Mucosa of stomach (tissue), 1 donor: ENCODE results near the gene TMOD1.

Experiments
- H3K27me3 ChIP-seq: one replicate; pipeline ENCODE4 v1.7.0; 2013; ENCODE audit warnings: mild to moderate bottlenecking, low read length; ENCODE audit not compliant: control insufficient read depth, insufficient read depth
- H3K36me3 ChIP-seq: one replicate; pipeline ENCODE4 v1.7.0; 2013; ENCODE audit warnings: low read length; ENCODE audit not compliant: control insufficient read depth, insufficient read depth
- H3K4me1 ChIP-seq: one replicate; pipeline ENCODE4 v1.7.0; 2013; ENCODE audit warnings: mild to moderate bottlenecking, low read length; ENCODE audit not compliant: control insufficient read depth, insufficient read depth
- H3K4me3 ChIP-seq: one replicate; pipeline ENCODE4 v1.7.0; 2013; ENCODE audit warnings: low read length
- H3K9ac ChIP-seq: one replicate; pipeline ENCODE4 v1.7.0; 2013; ENCODE audit warnings: mild to moderate bottlenecking, low read length, moderate library complexity
- H3K9me3 ChIP-seq: one replicate; pipeline ENCODE4 v1.7.0; 2013; ENCODE audit warnings: mild to moderate bottlenecking, low read length, moderate library complexity; ENCODE audit not compliant: control insufficient read depth
- donor health status: Pancreatic carcinoma.

The TMOD1 gene

DNA sequence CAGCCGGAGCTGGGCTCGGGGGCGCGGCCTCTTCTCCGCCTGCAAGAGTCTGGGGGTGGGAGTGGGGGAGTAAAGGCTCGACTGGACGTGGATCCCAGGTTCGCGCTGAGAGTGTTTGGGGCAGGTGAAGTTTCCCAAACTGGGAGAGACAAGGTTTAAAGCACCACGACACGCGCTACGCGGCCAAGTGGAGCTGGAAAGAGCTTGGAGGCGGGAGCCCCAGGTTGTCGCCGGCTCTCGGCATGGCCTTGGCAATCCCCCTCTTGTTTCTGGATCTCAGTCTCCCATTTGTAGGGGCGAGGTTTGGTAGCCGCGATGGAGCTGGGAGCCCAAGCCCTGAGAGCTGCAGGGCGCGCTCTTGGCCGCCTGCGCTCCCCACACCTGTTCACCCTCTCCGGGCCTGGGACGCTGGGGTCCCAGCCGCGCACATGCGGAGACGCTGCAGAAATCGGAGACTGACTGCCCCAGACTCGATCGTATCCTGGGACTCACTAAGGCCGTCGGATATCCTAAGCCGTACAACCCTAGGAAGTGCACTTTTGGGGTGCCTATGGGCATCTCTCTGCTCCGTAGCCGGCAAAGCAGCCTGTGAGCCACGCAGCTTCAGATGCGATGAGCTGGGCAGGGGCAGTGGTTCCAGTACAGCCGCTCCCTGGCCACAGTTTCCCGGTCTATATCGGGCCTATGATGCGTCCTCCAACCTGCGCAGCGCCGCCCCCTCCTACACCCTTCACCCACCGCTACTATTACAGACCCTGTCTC lies 937 bp downstream of the TMOD1 start:
- H3K36me3 ChIP-seq, result no peaks in the 10 kb centered on the region
- H3K4me3 ChIP-seq, result peak overlapping the region; percentile 36
- peak overlapping the region; percentile 54 for H3K9ac ChIP-seq
- H3K27me3 ChIP-seq, result peaks cover 51% of the 10 kb centered on the region
- H3K4me1 ChIP-seq, result peaks cover 32% of the 10 kb centered on the region
- H3K9me3 ChIP-seq, result no peaks in the 10 kb centered on the region

DNA sequence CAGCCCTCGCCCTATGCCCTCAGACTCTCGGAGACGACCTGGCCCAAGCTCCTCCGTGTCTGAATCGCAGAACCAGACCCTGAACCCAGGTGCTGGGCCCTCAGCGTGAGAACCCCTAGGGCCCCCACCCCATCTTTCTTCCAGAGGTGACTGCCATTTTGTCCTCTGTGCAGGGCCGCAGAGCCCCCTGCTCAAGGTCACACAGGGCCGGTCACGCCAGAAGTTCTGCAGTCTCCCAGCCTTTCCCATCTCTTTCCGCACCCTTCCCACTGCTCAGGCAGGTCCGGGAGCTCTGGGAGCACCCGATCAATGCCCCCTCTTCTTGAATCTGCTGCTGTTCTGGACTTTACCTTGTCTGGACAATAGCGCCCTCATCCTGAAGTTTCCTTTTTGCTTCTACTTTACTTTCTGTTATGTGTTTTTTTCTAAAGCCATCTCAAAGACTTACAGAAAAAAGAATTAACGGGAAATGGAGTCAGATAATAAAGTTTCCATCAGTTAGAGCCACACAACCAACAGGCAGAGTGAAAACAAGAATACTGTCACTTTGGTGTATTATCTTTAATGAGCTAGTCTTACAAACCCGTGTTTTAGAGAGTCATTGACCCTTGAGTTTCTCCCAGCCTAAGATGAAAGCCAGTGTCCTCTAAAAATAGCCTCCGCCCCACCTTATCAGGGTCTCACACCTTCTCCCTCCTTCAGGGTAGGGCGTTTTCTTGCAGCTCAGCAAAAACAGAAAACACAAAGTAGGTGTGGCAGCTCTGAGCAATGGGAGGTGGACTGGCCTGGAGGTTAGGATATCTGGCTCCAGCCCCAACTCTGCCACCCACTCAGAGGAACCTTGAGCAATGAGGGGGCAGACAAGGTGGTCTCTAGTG lies 1.8 kb downstream of the TMOD1 start:
- H3K9ac ChIP-seq, result peak overlapping the region; percentile 54
- H3K27me3 ChIP-seq, result peaks cover 51% of the 10 kb centered on the region
- H3K9me3 ChIP-seq, result no peaks in the 10 kb centered on the region
- peak overlapping the region; percentile 36 for H3K4me3 ChIP-seq
- no peaks in the 10 kb centered on the region for H3K36me3 ChIP-seq
- peaks cover 32% of the 10 kb centered on the region for H3K4me1 ChIP-seq

DNA sequence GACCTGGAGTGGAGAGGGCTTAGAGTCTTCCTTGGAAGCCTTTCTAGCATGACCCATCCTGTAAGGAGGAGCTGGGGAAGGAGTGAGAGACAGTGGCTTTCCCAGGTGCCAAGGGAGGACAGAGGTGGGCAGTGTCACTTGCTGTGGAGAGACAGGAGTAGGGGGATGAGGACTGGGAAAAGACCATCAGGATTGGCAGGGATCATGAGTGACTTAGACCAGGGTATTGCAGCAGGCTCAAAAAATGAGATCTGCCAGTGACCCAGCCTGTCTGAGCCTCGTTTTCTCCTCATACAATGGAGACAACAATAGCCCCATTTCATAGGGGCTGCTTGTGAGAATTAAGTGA lies 2.4 kb downstream of the TMOD1 start:
- Histone ChIP-seq H3K4me1 (peaks cover 32% of the 10 kb centered on the region), H3K36me3 (no peaks in the 10 kb centered on the region), H3K27me3 (peaks cover 51% of the 10 kb centered on the region), H3K9ac (no peak overlapping the region), H3K4me3 (no peak overlapping the region), H3K9me3 (no peaks in the 10 kb centered on the region)

DNA sequence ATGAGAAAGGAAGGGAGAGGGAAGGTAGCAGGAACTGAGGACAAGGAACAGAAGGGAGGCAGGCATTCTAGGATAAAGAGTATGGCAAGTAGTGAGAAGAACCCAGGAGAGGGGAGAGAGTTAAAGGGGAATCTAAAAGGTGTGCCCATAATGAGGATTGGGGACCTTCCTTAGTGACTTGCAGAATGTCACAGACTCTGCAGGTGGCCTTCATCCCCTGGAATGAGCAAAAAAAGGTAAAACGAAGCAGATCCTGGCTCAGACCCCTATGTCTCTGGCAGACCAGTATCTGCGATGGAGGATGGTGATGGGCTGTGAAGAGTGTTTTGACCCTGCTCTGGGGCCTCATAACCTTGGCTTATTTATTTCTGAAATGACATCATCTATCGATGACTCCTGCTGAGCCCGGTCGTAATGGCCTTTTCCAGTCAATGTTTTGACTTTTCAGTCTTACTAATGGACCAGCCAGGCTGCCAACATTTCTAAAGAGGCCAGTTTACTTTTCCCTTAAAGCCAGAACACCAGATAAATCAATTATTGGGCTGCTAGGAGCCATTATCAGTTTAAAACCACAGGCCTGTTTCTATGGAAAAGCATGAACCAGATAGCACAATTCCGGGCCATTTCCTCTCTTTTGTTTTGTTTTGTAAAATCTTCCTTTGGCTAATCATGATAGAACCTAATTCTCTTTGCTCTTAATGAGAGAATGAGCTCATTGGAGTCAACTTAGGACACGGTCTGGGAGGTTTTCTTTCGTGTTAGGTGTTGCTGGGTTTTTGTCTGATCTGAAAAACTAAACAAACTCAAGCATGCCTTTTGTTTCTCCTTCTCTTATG lies 3.1 kb downstream of the TMOD1 start:
- Histone ChIP-seq H3K4me1 (peaks cover 32% of the 10 kb centered on the region), H3K9ac (no peak overlapping the region), H3K36me3 (no peaks in the 10 kb centered on the region), H3K9me3 (no peaks in the 10 kb centered on the region), H3K4me3 (no peak overlapping the region), H3K27me3 (peaks cover 51% of the 10 kb centered on the region)

DNA sequence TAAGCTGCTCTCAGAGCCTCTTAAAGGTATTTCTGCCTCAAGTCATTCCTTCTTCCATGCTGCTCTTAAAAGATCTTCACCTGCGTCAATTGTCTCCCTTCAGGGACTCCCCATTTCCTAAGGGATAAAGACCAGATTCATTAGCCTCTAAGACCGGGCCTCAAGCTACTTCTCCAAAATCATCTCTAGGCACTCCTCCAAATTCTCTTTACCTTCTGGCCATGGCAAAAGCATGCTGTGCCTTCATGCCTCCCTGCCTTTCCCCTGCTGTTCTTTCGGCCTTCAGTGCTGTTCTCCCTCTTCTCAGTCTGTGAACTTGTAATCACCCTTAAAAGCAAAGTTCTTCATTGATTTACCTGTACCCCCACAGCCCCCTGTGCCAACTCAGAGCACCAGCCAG lies 4.4 kb downstream of the TMOD1 start:
- Histone ChIP-seq H3K36me3 (no peaks in the 10 kb centered on the region), H3K9me3 (no peaks in the 10 kb centered on the region), H3K27me3 (peaks cover 42% of the 10 kb centered on the region), H3K4me3 (no peak overlapping the region), H3K9ac (no peak overlapping the region), H3K4me1 (peaks cover 32% of the 10 kb centered on the region)

DNA sequence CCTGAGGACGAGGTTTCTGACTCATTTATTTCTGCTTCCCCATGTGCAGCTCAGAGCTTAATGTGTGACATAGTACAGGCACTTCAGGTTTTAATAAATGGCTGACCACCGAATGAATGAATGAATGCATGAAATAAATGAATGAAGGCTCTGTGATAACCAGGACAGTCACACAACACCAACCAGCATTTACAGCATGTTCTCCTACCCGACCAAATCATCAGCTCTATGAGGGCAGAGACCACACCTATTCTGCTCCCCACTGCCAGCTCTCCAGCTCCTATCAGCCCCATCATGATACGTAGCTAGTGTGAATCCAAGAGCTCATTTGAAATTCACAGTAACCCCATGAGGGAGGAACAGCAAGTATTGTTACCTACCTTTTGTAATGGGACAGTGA lies 4.8 kb downstream of the TMOD1 start:
- Histone ChIP-seq H3K9ac (no peak overlapping the region), H3K36me3 (no peaks in the 10 kb centered on the region), H3K9me3 (no peaks in the 10 kb centered on the region), H3K4me1 (peaks cover 34% of the 10 kb centered on the region), H3K4me3 (no peak overlapping the region), H3K27me3 (peaks cover 37% of the 10 kb centered on the region)

DNA sequence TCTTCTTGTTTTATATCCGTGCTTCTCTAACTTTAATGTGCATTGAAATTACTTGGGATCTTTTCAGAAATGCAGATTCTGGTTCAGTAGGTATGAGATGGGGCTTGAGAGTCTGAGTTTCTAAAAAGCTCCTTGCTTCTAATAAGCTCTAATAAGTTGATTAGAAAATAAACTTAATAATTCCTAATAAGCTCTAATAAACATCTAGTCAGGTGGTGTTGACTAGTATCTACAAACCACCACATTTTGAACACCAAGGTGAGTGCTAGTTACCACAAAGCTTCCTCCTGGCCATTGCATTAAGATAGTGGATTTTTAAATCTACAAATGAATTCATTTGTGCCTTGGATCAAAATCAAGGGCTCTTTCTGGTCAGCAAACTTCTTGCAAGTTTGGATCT lies 5.3 kb downstream of the TMOD1 start:
- Histone ChIP-seq H3K9ac (no peak overlapping the region), H3K36me3 (no peaks in the 10 kb centered on the region), H3K4me1 (peaks cover 39% of the 10 kb centered on the region), H3K27me3 (peaks cover 36% of the 10 kb centered on the region), H3K9me3 (no peaks in the 10 kb centered on the region), H3K4me3 (no peak overlapping the region)

DNA sequence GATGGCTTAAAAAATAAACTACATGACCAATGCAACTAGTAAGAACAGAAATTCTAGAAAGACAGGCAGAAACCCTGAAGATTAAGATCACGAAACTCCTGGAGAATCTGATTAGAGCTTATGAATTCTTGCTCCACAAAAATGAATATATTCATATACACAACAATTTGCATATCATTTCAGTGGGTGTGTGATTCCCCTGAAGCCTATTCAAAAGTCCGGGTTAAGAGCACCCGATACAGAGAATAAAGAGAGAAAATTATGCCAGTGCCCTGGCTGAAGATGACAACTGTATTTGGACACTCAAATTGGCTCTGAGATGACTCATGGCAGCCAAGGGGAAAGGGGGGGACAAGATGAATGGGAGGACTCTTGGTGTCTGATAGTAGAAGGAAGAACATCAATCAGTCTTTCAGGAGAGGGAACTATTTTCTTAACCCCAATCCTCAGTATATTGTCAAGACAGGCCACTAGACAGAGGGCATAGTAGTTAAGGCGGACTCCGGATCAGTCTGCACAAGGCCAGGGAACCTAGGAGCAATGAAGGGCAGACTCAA lies 6.0 kb downstream of the TMOD1 start:
- Histone ChIP-seq H3K4me3 (no peak overlapping the region), H3K36me3 (no peaks in the 10 kb centered on the region), H3K4me1 (peaks cover 36% of the 10 kb centered on the region), H3K9me3 (no peaks in the 10 kb centered on the region), H3K9ac (no peak overlapping the region), H3K27me3 (peaks cover 29% of the 10 kb centered on the region)

DNA sequence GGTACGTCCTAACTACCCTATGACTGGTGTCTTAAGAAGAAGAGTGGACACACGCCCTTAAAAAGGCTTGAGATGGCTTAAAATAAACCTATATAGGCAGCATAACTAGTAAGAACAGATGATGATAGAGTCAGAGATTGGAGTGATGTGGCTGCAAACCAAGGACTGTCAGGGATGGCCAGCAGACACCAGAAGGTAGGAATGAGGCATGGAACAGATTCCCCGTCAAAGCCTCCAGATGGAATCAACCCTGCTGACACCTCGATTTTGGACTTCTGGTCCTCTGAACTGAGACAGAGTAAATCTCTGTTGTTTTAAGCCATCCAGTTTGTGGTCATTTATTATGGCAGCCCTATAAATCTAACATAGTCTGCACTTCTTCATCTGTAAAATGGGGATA lies 7.4 kb downstream of the TMOD1 start:
- Histone ChIP-seq H3K36me3 (no peaks in the 10 kb centered on the region), H3K9me3 (no peaks in the 10 kb centered on the region), H3K4me1 (peaks cover 23% of the 10 kb centered on the region), H3K27me3 (peaks cover 15% of the 10 kb centered on the region), H3K9ac (no peak overlapping the region), H3K4me3 (no peak overlapping the region)

DNA sequence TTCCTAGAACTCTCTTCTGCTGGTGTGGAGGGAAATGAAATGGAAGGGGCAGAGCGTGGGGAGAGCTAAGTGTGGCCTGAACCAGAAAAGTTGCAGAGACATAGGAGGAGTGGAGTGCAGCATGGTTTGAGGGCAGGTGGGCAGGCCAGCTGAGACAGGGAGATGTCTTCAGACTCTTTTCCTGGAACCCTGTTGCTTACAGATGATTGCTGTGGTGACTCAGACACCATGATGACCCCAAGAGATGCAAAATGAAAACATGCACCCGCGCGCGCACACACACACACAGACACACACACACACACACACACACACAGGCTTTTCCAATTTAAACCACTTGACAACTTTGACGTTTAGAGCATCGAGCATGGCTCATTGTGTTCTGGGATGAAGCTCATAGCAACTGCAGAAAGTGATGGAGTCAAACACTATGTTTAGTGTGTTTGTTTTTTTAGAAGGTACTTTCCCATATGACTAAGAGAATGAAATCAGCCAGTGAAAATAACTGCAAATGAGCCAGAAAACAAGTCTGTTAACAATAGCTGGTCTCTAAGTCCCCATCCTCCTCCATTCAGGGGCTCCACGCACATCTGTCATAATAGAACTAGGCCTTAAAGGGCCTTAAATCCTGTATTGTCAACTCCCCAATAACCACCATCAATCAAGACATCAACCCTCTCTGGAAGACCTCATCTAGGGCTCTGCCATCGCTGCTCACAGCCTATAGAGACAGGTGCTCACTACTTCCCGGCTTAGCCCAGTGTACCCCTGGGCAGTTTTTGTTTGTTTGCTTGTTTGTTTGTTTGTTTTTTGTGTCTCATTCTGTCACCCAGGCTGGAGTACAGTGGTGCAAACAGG lies 9.6 kb downstream of the TMOD1 start:
- no peaks in the 10 kb centered on the region for H3K9me3 ChIP-seq
- H3K4me3 ChIP-seq, result no peak overlapping the region
- peaks cover 10% of the 10 kb centered on the region for H3K4me1 ChIP-seq
- H3K36me3 ChIP-seq, result no peaks in the 10 kb centered on the region
- H3K27me3 ChIP-seq, result peaks cover 2% of the 10 kb centered on the region
- H3K9ac ChIP-seq, result no peak overlapping the region
